Measurements from ENCODE around the gene DLGAP3. TPM values are rescaled to one million over a fixed set of nuclear protein-coding genes. Genes with fewer than 3 reads are reported as not detected.
"Not testable (repeated sequence)": the region's sequence is repeated elsewhere in the genome, so short reads cannot be mapped to it uniquely, and the experiment has no call there.

DLGAP3 gene
- polyA plus RNA-seq, 1 donor (not counting 4 experiments of a cell fraction or from before 2014, with no cell fraction given), result not detected

GRCh38 chr1:34965597-34965996, 36.1 kb upstream of the DLGAP3 start:
- DNase-seq (ENCODE audit: low read depth, low spot score) (no peak), FAIRE-seq (no peak)
- TF ChIP-seq CTCF (optimal IDR thresholded peaks at IDR 0.05 in 1 of 3, IDR thresholded peaks at IDR 0.05 in 1 of 3, conservative IDR thresholded peaks at IDR 0.05 in 1 of 3; ENCODE audit: extremely low read depth in 1 of 3, insufficient read depth in 2 of 3, low read length in 3 of 3) (no peak), EZH2 (IDR thresholded peaks at IDR 0.05; ENCODE audit: low read length) (no peak)
- no peak overlapping the region for H2AFZ ChIP-seq (ENCODE audit: control insufficient read depth, low read length)
- no peaks in the 10 kb centered on the region for H3K4me1 ChIP-seq (ENCODE audit: control insufficient read depth, extremely low read depth, insufficient read depth, low read length)
- dilution Hi-C loops (cut with MboI; ENCODE audit: extremely low pct_ligation_motif_present, low sequenced_read_pairs), result no loop called here
- H3K9ac ChIP-seq (ENCODE audit: control insufficient read depth, extremely low read depth, insufficient read depth, low read length), result no peak overlapping the region
- no peaks in the 10 kb centered on the region for H3K36me3 ChIP-seq (ENCODE audit: control insufficient read depth in 2 of 2, extremely low read depth in 1 of 2, insufficient read depth in 2 of 2, low read length in 2 of 2)
- no peaks in the 10 kb centered on the region for H4K20me1 ChIP-seq (ENCODE audit: control insufficient read depth, extremely low read depth, insufficient read depth, low read length)
- H3K27ac ChIP-seq (ENCODE audit: control insufficient read depth, insufficient read depth, low read length), result no peak overlapping the region
- H3K4me2 ChIP-seq (ENCODE audit: control insufficient read depth, extremely low read depth, insufficient read depth, low read depth, low read length), result no peak overlapping the region
- no peaks in the 10 kb centered on the region for H3K9me1 ChIP-seq (ENCODE audit: control insufficient read depth, extremely low read depth, insufficient read depth, low read length)
- H3K4me3 ChIP-seq (ENCODE audit: control insufficient read depth in 2 of 3, extremely low read depth in 1 of 3, insufficient read depth in 2 of 3, low read depth in 1 of 3, low read length in 3 of 3), result no peak overlapping the region
- H3K9me3 ChIP-seq (ENCODE audit: control insufficient read depth, low read depth, low read length), result no peaks in the 10 kb centered on the region
- no peaks in the 10 kb centered on the region for H3K79me2 ChIP-seq (ENCODE audit: control insufficient read depth, insufficient read depth, low read length)
- no peaks in the 10 kb centered on the region for H3K27me3 ChIP-seq (ENCODE audit: control insufficient read depth, extremely low read depth, insufficient read depth, low read length)

DNA sequence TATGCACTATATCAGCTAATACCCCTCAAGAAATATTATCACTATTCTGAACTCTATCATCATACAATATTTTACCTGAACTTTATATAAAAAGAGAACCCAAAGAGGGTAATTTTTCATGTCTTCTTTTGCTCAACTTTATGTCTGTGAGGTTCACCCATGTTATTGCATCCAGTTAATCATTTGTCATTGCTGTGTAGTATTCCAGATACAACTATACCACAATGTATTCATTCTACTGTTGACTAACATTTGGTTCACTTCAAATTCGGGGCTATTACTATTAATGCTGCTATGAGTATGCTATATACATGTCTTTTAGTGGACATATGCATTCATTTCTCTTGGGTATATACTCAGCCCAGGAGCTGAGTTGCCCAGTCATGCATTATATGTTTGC, 21.0 kb upstream of the DLGAP3 start:
- no peaks in the 10 kb centered on the region for H3K36me3 ChIP-seq (ENCODE audit: control insufficient read depth in 2 of 2, extremely low read depth in 1 of 2, insufficient read depth in 2 of 2, low read length in 2 of 2)
- no peaks in the 10 kb centered on the region for H3K9me3 ChIP-seq (ENCODE audit: control insufficient read depth, low read depth, low read length)
- H3K9me1 ChIP-seq (ENCODE audit: control insufficient read depth, extremely low read depth, insufficient read depth, low read length), result no peaks in the 10 kb centered on the region
- no peak overlapping the region for H3K4me2 ChIP-seq (ENCODE audit: control insufficient read depth, extremely low read depth, insufficient read depth, low read depth, low read length)
- no peak for TF ChIP-seq EZH2 (IDR thresholded peaks at IDR 0.05; ENCODE audit: low read length)
- H3K9ac ChIP-seq (ENCODE audit: control insufficient read depth, extremely low read depth, insufficient read depth, low read length), result no peak overlapping the region
- dilution Hi-C loops (cut with MboI; ENCODE audit: extremely low pct_ligation_motif_present, low sequenced_read_pairs), result no loop called here
- H3K4me3 ChIP-seq (ENCODE audit: control insufficient read depth in 2 of 3, extremely low read depth in 1 of 3, insufficient read depth in 2 of 3, low read depth in 1 of 3, low read length in 3 of 3), result no peak overlapping the region
- no peaks in the 10 kb centered on the region for H3K79me2 ChIP-seq (ENCODE audit: control insufficient read depth, insufficient read depth, low read length)
- H4K20me1 ChIP-seq (ENCODE audit: control insufficient read depth, extremely low read depth, insufficient read depth, low read length), result no peaks in the 10 kb centered on the region
- no peaks in the 10 kb centered on the region for H3K27me3 ChIP-seq (ENCODE audit: control insufficient read depth, extremely low read depth, insufficient read depth, low read length)
- no peaks in the 10 kb centered on the region for H3K4me1 ChIP-seq (ENCODE audit: control insufficient read depth, extremely low read depth, insufficient read depth, low read length)
- no peak overlapping the region for H2AFZ ChIP-seq (ENCODE audit: control insufficient read depth, low read length)
- DNase-seq (ENCODE audit: low read depth, low spot score) (no peak), FAIRE-seq (no peak)
- no peak overlapping the region for H3K27ac ChIP-seq (ENCODE audit: control insufficient read depth, insufficient read depth, low read length)

DNA sequence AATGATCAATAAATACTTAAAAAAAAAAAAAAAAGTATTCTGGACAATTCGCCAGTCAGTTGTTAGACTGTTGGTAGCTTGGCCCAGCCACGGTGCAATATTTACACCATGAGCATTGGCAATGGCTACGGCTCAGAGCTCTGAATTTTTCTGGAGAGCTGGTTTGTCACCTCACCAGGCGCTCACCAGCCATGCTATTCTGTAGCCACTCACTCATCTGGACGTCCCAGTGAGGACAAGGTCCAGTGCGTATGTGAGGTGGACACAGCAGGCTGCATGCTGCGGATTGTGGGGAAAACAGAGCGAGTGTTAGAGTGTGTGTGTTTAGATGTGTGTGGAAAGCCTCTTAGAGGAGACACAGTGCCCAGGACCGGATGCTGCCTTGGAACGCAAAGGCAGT, 19.3 kb upstream of the DLGAP3 start:
- H2AFZ ChIP-seq (ENCODE audit: control insufficient read depth, low read length); FAIRE-seq; H3K9me3 ChIP-seq (ENCODE audit: control insufficient read depth, low read depth, low read length); H3K79me2 ChIP-seq (ENCODE audit: control insufficient read depth, insufficient read depth, low read length); H3K27me3 ChIP-seq (ENCODE audit: control insufficient read depth, extremely low read depth, insufficient read depth, low read length); H3K4me2 ChIP-seq (ENCODE audit: control insufficient read depth, extremely low read depth, insufficient read depth, low read depth, low read length); H3K36me3 ChIP-seq (ENCODE audit: control insufficient read depth in 2 of 2, extremely low read depth in 1 of 2, insufficient read depth in 2 of 2, low read length in 2 of 2); H3K4me3 ChIP-seq (ENCODE audit: control insufficient read depth in 2 of 3, extremely low read depth in 1 of 3, insufficient read depth in 2 of 3, low read depth in 1 of 3, low read length in 3 of 3); H3K4me1 ChIP-seq (ENCODE audit: control insufficient read depth, extremely low read depth, insufficient read depth, low read length); H3K9me1 ChIP-seq (ENCODE audit: control insufficient read depth, extremely low read depth, insufficient read depth, low read length); H3K27ac ChIP-seq (ENCODE audit: control insufficient read depth, insufficient read depth, low read length); H4K20me1 ChIP-seq (ENCODE audit: control insufficient read depth, extremely low read depth, insufficient read depth, low read length); dilution Hi-C loops (cut with MboI; ENCODE audit: extremely low pct_ligation_motif_present, low sequenced_read_pairs); H3K9ac ChIP-seq (ENCODE audit: control insufficient read depth, extremely low read depth, insufficient read depth, low read length); DNase-seq (ENCODE audit: low read depth, low spot score): not testable (repeated sequence)

DNA sequence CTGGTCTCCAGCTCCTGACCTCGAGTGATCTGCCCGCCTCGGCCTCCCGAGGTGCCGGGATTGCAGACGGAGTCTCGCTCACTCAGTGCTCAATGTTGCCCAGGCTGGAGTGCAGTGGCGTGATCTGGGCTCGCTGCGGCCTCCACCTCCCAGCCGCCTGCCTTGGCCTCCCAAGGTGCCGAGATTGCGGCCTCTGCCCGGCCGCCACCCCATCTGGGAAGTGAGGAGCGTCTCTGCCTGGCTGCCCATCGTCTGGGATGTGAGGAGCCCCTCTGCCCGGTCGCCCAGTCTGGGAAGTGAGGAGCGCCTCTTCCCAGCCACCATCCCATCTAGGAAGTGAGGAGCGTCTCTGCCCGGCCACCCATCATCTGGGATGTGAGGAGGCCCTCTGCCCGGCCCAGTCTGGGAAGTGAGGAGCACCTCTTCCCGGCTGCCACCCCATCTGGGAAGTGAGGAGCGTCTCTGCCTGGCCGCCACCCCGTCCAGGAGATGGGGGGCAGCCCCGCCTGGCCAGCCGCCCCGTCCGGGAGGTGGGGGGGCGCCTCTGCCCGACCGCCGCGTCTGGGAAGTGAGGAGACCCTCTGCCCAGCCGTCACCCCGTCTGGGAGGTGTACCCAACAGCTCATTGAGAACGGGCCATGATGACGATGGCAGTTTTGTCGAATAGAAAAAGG, 18.3 kb upstream of the DLGAP3 start:
- FAIRE-seq; H3K9ac ChIP-seq (ENCODE audit: control insufficient read depth, extremely low read depth, insufficient read depth, low read length); H3K4me3 ChIP-seq (ENCODE audit: control insufficient read depth in 2 of 3, extremely low read depth in 1 of 3, insufficient read depth in 2 of 3, low read depth in 1 of 3, low read length in 3 of 3); H3K9me3 ChIP-seq (ENCODE audit: control insufficient read depth, low read depth, low read length); H3K4me1 ChIP-seq (ENCODE audit: control insufficient read depth, extremely low read depth, insufficient read depth, low read length); H3K79me2 ChIP-seq (ENCODE audit: control insufficient read depth, insufficient read depth, low read length); H3K9me1 ChIP-seq (ENCODE audit: control insufficient read depth, extremely low read depth, insufficient read depth, low read length); DNase-seq (ENCODE audit: low read depth, low spot score); H3K27me3 ChIP-seq (ENCODE audit: control insufficient read depth, extremely low read depth, insufficient read depth, low read length); H4K20me1 ChIP-seq (ENCODE audit: control insufficient read depth, extremely low read depth, insufficient read depth, low read length); dilution Hi-C loops (cut with MboI; ENCODE audit: extremely low pct_ligation_motif_present, low sequenced_read_pairs); H3K36me3 ChIP-seq (ENCODE audit: control insufficient read depth in 2 of 2, extremely low read depth in 1 of 2, insufficient read depth in 2 of 2, low read length in 2 of 2); H2AFZ ChIP-seq (ENCODE audit: control insufficient read depth, low read length); H3K27ac ChIP-seq (ENCODE audit: control insufficient read depth, insufficient read depth, low read length); H3K4me2 ChIP-seq (ENCODE audit: control insufficient read depth, extremely low read depth, insufficient read depth, low read depth, low read length): not testable (repeated sequence)

Measured in keratinocyte (primary cell).